NCI-H2171 treated with DMSO at 0.1 percent for 48 hours (cell line): ENCODE measurements around the gene CDON.

Source experiments
- DNase-seq: peaks from one replicate; lab custom pipeline; 2025; lab: John Stamatoyannopoulos, UW

CDON gene

GRCh38 chr11:125956391-125957134 lies 106.1 kb downstream of the CDON start:
- no peak for DNase-seq

DNA sequence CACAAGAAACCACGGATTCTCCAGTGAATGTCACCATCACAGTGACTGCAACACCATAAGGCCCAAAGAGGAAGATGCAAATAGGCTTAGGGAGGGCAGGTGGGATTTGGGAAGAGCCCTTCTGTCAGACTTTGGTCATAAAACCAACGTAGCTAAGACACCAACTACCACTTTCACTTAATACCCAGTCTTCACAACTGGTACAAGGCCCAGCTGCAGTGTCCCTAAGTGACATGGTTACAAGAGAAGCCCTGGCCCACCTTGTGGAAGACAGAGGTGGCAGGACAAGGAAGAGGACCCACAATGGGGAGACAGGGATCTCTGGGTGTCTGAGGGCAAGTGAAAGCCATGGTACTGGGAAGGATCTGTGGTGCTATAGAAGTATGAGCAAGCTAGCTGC lies 106.8 kb downstream of the CDON start:
- no peak for DNase-seq

DNA sequence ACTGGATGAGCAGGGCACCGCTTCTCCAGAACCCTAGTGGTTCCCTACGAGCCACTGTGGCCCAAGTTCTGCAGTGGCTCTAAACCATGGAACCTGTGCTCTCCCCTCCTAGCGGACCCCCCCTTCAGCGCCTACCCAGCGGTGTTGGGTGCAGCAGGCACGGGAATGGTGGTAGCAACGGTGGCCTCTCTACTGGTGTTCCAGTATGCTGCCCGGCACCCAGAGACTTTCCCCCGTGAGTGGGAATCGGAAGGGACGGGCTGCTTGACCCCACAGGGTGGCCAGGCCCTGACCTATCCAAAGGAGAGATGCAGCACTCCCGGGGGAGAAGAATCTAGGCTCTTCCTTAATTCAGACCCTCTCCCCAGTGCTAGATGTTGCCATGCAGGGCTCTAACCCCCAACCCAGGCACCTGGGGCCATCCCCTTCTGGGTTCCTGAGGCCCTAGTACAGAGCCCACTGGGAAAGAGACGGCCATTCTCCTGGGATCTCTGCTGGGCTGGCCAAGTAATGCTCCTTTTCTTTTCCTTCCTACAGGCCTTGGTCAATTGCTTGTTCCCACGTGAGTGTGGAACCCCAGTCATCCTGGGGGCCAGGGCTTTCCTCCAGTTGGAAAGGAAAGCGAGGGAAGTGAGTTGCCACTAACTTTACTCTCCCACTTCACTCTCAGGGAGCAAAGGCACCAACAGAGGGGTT lies 107.6 kb downstream of the CDON start:
- no peak for DNase-seq

DNA sequence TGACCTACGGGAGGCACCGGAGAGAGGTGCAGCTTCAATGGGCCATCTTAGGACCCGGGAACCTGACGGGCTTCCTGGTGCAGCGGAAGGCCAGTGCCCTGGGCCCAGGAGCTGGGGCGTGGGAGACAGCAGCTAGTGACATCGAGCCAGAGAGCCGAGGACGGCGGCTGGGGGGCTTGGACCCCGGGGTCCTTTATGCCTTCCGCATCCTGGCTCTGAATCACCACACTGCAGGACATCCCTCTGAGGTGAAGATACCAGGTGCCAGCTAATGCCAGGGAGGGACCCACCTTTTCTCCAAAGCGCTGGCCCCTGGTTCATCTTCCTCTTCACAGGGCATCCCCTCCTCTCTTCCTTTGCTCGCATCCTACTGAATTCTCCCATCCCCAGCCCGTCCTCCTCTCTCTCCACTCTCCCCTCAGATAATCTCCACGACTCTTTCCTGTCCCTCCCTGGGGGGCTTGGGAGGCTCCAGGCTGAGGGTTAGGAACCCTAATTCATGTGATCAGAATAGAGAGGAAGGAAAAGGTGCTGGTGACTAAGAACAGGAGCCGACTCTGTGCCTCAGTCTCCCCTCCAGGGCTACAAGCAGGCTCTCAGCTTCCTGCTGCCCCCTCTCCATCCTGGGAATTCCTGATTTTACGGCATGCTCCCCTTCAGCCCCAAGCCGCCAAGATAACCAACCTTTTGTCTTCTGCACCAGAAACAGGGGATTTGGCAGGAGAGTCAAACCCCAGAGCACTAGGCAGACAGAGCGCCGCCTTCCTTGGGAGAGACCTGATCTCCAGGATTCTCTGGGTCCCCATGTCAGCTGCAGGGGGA lies 108.3 kb downstream of the CDON start:
- DNase-seq = no peak

- DNase-seq = no peak
Measured at GRCh38 chr11:125953401-125953935, 109.2 kb downstream of the CDON start.

DNA sequence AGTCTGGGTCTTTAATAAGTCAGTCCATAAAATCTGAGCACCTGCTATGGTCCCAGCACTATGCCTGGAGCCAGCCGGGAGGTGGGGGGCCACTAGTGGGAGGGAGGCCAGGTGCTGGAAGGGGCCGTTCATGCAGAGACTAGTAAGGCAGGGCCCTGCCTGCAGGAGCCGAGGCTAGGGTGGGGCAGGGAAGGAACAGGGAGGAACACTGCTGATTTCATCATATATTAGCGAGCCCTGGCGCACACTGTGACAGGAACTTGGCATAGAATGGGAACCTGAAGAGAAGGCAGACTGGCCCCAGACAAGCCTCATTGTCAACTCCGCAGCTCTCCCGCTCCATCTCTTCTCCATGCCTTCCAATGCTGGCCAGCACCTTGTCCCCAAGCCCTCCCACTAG lies 109.7 kb downstream of the CDON start:
- DNase-seq = no peak

DNA sequence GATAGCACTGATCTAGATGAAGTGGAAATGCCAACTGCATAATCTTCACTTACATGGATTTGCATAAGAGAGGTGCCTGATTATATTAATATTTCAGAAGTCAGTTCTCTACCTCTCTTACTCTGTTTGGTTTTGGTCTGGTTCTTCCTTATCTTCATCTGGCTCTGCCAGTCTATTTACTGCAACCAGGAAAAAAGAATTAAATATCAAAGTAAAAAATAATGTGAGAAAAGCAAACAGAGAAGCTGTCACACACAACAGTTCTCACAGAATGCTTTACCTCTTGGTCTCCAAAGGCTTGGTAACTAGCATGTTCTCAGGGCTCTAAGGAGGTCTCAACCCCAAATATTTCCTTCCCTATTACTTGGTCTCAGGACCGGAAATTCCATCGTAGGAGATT lies 110.1 kb downstream of the CDON start:
- DNase-seq = no peak

GRCh38 chr11:125951731-125952130 lies 110.9 kb downstream of the CDON start:
- no peak for DNase-seq

DNA sequence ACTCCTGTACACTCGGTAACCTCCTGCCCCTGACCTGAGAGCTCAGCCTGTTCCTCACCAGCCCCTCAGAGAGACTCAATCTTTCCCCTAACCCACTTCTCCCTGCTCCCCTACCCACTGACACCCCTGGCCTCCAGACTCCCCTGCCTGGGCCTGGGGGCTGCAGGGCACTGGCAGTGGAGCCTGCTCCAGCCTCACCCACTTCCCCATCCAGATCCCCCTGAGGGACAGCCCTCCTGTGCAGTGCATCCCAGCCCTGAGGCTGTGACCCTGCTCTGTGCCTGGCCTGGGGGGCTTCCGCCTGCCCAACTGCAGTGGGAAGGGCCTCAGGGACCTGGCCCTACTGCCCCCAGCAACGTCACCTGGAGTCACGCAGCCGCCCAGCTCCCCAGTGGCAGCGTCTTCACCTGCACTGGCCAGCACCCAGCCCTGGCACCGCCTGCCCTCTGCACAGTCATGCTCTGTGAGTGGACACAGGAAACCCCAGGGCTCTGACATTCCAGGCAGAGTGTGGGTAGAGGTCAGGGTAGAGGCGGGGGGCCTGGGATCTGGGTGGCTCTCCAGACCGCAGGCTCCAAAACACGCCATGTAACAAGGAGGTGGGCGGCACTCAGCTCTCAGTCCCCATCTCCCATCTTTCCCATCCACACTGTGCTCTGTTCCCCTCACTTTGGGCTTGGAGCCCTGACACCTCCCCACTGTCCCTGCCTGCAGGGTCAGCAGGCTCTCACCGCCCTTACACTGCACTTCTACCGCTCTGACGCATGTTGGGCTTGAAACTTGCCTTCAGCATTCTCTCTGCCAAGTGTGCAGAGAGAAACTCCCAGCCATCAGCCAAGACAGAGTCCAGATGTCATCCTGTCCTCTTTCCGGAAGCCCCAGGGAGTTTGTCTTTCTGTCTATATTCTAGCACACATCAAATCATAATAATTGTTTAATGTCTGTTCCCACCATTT lies 111.7 kb downstream of the CDON start:
- no peak for DNase-seq

DNA sequence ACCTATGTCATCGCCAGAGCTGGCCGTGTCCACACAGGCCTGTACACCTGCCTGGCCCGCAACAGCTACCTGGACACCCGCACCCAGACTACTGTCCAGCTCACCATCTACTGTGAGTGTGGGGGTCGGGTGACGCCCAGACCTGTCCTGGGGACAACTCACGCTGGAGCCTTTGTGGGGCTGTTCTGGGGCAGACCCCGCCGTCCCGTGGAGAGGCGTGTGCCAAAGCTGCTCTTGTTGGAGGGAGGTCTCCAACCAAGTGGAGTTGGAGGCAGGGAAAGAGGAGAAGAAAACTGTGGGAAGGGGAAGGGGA lies 112.5 kb downstream of the CDON start:
- no peak for DNase-seq

GRCh38 chr11:125949271-125950177 lies 113.1 kb downstream of the CDON start:
- DNase-seq = no peak

GRCh38 chr11:125948278-125949051 lies 114.2 kb downstream of the CDON start:
- DNase-seq = no peak

- no peak for DNase-seq
Measured at GRCh38 chr11:125947419-125948277, 115.0 kb downstream of the CDON start.

- DNase-seq = no peak
Measured at GRCh38 chr11:125946712-125947418, 115.8 kb downstream of the CDON start.

DNA sequence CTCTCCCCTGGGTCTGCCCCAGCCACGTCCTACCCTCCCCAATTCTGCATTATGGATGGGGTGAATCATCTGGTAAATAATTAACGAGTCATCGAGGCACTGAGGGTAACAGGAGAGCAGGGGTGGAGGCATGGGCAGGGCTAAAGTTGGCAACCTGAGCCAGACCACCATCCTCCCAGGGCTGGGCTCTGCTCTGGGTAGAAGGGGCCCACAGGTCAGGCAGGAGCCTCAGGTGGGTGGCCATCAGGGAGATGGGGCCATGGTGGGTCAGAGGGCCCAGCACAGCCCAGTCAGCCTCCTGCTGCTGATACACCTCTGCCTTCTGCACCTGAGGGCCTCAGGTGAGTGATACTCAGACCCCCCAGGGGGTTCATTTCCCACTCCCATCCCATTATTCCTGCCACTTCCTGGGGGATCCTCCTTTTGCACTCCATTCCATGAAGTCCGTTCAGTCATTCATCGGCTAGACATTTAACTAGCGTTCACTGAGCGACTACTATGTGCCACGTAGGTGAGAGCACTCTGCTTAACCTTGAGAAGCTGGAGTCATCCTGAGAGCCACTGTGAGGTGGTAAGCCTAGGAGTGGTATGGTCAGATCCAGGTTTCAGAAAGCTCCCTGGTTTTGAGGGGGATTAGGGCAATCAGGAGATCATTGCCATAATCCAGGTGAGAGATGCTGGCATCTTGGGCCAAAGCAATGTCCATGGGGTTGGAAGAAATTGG lies 116.7 kb downstream of the CDON start, which contains the start of gene VSIG10L2:
VSIG10L2 (plus strand) TSS at position 248 of the 724 bp plus-strand sequence; CDS start at position 260, 12 bp downstream.
- DNase-seq = no peak

DNA sequence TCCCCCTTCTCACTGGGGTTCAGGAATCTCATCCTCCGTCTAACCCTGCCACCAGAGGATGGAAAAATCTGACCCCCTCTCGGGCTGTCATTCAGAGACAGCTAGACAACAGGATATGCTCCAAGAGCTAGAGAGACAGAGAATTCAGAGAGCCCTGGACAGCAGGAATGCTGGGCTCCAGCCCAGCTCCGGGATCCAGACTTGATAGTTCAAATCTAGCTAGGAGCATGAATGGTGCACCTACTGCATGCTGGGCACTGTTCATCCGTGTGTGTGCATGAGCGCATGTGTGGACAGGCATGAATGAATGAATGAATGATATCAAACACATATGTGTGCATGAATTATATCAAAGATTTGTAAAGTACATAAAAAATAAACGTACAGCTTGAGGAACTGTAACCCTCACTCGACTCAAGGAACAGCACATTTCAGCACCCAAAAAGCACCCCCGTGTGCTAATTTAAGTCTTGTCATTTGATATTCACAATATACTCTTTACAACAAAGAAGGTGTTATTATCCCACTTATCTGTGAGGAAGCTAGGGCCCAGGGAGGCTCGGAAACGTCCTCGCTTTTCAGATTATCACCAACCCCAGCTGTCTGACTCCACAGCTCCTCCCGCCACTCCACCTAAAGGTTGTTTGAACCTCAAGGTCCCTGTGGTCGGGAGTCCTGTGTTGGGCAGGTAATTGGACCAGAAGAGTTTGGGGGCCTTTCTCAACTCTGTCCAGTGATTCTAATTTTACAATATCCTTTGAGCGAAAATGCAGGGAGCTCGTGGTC lies 117.5 kb downstream of the CDON start:
- no peak for DNase-seq
